VCaP (cell line): ENCODE data around the gene TSHZ2.

Experiments used
- H3K27ac ChIP-seq: fragments of 450-650 bp; 2 replicates; pipeline ENCODE4 v1.5.1; 2017
- TF ChIP-seq, protein P1 (sequence below): fragments of 450-650 bp; conservative IDR thresholded peaks from 2 replicates; pipeline ENCODE4 v1.5.1; 2017; ENCODE audit warnings: mild to moderate bottlenecking, moderate library complexity

The TSHZ2 gene

DNA sequence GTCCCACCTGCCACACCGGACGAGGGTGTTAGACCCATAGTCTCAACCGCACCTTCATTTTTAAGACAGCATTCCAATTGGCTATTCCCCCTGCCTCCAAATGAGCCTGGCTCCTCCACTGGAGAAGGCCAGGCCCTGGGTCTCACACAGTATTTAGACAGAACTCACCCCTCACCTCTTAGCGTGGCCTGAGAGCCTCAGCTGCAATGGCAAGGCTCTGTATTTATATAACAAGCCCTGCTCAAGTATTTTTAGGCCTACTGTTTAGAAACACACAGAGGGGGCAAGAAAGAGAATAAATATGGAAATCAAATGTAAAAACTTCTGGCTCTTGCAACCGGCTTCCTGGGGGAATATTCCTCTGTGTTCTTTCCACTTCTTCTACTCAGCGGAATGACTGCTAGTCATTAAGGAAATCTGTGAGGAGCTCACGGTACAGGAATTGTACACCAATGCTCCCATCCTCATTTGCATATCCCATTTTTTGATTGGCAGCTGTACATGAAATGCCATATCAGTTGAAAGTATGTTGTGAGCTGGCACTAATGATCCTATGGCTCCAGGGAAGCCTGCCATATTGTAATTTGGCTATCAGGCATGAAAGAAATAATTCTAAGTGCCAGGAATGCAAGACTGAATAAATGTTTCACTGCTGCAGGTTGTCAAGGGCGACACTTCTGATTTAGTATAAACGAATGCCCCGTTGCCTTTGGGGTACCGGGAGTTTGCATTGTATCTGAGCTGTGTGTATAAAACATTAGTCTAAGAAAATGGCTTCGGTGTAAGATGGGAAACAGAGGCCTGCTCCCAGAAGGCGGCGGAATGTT is 414.0 kb downstream of the TSHZ2 start:
- TF ChIP-seq, protein P1, sequence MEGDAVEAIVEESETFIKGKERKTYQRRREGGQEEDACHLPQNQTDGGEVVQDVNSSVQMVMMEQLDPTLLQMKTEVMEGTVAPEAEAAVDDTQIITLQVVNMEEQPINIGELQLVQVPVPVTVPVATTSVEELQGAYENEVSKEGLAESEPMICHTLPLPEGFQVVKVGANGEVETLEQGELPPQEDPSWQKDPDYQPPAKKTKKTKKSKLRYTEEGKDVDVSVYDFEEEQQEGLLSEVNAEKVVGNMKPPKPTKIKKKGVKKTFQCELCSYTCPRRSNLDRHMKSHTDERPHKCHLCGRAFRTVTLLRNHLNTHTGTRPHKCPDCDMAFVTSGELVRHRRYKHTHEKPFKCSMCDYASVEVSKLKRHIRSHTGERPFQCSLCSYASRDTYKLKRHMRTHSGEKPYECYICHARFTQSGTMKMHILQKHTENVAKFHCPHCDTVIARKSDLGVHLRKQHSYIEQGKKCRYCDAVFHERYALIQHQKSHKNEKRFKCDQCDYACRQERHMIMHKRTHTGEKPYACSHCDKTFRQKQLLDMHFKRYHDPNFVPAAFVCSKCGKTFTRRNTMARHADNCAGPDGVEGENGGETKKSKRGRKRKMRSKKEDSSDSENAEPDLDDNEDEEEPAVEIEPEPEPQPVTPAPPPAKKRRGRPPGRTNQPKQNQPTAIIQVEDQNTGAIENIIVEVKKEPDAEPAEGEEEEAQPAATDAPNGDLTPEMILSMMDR = no peak
- H3K27ac ChIP-seq = no peak overlapping the region

DNA sequence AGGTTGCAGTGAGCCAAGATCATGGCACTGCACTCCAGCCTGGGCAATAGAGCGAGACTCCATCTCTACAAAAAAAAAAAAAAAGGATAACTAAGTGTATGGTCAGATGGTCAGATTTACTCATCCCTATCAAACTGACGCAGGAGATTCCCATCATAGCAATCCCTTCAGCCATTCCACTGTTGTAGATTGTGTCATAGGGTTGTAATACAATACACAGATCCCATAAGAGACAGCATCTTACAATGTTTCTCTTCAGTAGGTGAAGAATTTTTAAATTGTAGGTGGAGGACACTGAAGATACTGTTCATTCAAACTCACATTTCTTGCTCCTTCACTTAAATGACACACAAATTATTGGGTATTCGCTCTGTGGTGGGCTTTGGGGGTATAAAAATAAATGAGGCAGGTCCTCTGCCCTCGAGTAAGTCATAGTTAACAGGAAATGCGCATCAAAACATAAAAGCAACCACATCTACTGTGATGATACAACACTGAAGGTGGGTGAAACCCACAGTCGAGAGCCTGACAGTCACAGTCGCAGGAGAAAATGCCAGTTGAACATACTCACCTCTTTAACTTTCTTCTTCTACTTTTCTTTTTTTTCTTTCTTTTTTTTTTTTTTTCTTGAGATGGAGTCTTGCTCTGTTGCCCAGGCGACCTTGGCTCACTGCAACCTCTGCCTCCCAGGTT is 416.0 kb downstream of the TSHZ2 start:
- H3K27ac ChIP-seq = no peak overlapping the region
- TF ChIP-seq, protein P1 = no peak

DNA sequence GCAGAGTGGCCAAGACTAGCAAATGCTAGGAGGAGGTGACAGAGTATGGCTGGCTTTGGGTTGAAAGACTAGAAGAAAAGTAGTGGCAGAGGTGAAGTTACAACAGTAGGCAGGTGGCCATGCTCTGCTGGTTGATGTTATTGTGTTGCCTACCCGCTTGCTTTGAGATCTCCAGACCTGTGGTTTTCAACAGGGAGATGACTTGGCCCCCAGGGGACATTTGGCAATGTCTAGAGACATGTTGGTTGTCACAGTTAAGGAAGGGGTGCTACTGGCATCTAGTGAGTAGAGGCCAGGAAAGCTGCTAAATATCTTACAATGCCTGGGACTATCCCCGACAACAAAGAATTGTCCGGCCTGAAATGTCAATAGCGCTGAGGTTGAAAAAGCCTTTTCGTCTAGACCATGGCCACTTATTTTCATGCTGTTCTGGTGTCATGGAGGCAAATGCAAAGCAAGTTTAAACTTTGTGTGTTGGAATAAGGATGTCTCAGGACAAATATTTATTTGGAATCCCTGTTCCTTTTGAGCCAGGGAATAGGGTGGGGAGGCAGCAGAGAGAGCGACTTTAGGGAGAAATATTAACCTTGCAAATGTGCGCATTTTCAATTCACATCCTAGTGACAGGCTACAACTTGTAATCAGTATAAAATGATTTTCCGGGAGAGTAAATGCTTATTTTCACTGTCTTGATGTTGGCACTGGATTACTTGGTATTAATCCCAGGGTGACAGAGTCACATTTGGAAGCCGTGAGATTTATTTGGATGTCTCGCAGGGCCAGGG is 417.6 kb downstream of the TSHZ2 start:
- H3K27ac ChIP-seq = no peak overlapping the region
- TF ChIP-seq, protein P1 = no peak

DNA sequence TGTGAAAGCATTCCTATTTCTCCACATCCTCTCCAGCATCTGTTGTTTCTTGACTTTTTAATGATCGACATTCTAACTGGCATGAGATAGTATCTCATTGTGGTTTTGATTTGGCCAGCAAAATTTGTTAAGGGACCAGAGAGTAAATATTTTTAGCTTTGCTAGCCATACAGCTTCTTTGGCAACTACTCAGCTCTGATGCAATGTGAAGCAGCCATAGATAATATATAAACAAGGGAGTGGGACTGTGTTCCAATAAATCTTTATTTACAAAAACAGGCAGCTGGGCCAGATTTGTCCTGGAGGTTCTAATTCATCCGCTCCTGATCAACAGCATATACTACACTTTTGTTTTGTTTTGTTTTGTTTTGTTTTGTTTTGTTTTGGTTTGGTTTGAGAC is 418.6 kb downstream of the TSHZ2 start:
- H3K27ac ChIP-seq = no peak overlapping the region
- TF ChIP-seq, protein P1 = no peak

DNA sequence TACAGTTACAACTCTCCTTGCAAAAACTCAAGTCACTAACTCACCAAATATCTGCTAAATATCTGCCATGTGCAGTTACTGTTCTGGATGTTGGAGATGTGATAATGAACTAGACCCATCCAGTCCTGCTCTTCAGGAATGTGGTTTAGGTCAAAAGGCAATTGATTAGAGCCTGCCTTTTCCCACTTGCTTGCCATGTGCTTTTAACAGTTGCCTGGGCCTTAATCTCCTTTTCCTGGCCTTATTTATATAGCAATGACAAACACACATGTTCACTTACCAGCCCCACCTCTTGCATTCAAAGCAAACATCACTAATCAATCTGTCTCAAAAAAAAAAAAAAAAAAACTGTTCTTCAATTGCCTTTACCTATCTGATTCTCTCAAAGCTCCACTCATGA is 422.3 kb downstream of the TSHZ2 start:
- peak overlapping the region; percentile 53 for H3K27ac ChIP-seq
- TF ChIP-seq, protein P1 = no peak

DNA sequence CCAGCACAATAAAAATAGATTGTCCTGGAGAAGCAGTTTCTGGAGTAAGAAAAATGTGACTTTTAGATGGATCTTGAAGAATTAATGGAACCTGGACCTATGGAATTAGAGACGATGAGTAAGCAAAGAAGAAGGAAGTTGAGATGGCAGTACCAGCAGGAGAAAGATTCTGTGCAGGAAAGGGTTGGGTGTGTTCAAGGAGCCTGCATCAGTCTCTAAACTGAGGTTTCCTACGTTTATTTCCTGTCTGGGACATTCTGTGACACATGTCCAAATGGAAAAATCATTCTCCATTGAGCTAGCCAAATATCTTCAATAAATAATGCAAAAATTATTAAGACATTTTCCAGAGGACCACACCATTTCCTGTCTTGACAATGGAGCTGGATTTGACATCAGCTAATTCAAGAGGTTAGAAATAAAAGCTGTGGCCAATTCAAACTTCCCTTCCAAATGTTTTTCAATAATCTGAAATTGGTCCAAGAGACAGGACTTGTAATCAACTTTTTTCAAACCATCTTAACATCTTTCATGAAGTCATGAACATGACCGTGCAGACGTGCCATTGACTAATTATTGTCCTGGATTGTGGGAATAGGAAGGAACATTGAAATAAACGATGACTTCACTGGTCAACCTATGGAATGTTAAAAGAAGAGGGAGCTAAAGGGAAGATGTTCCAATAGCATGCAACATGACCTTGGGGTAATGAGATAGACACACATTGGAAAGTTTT is 423.2 kb downstream of the TSHZ2 start:
- H3K27ac ChIP-seq = peak overlapping the region; percentile 53
- TF ChIP-seq, protein P1 = no peak
